IMR-90 (cell line): ENCODE results near the gene CLMP.

ENCODE experiments used
- BHLHE40 ChIP-seq: fragments of 150-350 bp; IDR thresholded peaks from 2 replicates; pipeline ENCODE4 v1.6.1; 2016; ENCODE audit warnings: mild to moderate bottlenecking, low read depth, low read length
- CEBPB ChIP-seq: IDR thresholded peaks from 2 replicates; pipeline ENCODE4 v1.6.1; 2012; ENCODE audit warnings: low read depth, low read length, improper control_type of control experiment
- ELK1 ChIP-seq: fragments of 150-350 bp; IDR thresholded peaks from 2 replicates; pipeline ENCODE4 v1.6.1; 2016; ENCODE audit warnings: low read depth, mild to moderate bottlenecking, low read length, moderate library complexity, borderline replicate concordance
- FOS ChIP-seq: fragments of 150-350 bp; IDR thresholded peaks from 2 replicates; pipeline ENCODE4 v1.6.1; 2016; ENCODE audit warnings: low read depth, low read length
- MAFK ChIP-seq: IDR thresholded peaks from 2 replicates; pipeline ENCODE4 v1.6.1; 2012; ENCODE audit warnings: low read depth, low read length, improper control_type of control experiment
- POLR2A ChIP-seq: IDR thresholded peaks from 2 replicates; pipeline ENCODE4 v1.6.1; 2012; ENCODE audit warnings: mild to moderate bottlenecking, low read depth, low read length
- RAD21 ChIP-seq: IDR thresholded peaks from 2 replicates; pipeline ENCODE4 v1.6.1; 2012; ENCODE audit warnings: low read length, improper control_type of control experiment
- RCOR1 ChIP-seq: IDR thresholded peaks from 2 replicates; pipeline ENCODE4 v1.6.1; 2012; ENCODE audit warnings: mild to moderate bottlenecking, low read length, improper control_type of control experiment; ENCODE audit not compliant: insufficient replicate concordance
- RFX5 ChIP-seq: IDR thresholded peaks from 2 replicates; pipeline ENCODE4 v1.8.0; 2012; ENCODE audit warnings: low read depth, mild to moderate bottlenecking, low read length, moderate library complexity
- SMC3 ChIP-seq: fragments of 150-350 bp; IDR thresholded peaks from 2 replicates; pipeline ENCODE4 v1.6.1; 2016; ENCODE audit warnings: low read depth, mild to moderate bottlenecking, antibody characterized with exemption, low read length, moderate library complexity
- USF2 ChIP-seq: fragments of 150-350 bp; IDR thresholded peaks from 2 replicates; pipeline ENCODE4 v1.6.1; 2017; ENCODE audit warnings: mild to moderate bottlenecking, antibody characterized with exemption, low read length, low read depth
- TF ChIP-seq, protein P1 (sequence below): conservative IDR thresholded peaks from 2 replicates; pipeline ENCODE4 v1.5.1; 2012; ENCODE audit warnings: mild to moderate bottlenecking, low read depth, low read length, improper control_type of control experiment

DNA sequence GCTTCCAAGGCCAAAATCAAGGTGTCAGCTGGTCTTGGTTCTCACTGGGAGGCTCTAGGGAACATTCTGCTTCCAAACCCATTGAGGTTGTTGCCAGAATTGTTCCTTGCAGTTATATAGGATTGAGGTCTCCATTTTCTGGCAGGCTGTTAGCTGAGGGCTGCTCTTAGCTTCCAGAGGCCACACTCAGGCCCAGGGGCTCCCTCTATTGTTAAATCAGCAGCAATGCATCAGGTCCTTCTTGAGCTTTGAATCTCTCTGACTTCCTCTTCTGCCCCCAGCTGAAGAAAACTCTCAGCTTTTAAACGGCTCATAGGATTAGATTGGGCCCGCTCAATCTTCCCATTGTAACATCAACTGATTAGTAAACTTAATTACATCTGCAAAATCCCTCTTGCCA is 174.1 kb downstream of the CLMP start:
- no peak for TF ChIP-seq USF2
- TF ChIP-seq, protein P1, sequence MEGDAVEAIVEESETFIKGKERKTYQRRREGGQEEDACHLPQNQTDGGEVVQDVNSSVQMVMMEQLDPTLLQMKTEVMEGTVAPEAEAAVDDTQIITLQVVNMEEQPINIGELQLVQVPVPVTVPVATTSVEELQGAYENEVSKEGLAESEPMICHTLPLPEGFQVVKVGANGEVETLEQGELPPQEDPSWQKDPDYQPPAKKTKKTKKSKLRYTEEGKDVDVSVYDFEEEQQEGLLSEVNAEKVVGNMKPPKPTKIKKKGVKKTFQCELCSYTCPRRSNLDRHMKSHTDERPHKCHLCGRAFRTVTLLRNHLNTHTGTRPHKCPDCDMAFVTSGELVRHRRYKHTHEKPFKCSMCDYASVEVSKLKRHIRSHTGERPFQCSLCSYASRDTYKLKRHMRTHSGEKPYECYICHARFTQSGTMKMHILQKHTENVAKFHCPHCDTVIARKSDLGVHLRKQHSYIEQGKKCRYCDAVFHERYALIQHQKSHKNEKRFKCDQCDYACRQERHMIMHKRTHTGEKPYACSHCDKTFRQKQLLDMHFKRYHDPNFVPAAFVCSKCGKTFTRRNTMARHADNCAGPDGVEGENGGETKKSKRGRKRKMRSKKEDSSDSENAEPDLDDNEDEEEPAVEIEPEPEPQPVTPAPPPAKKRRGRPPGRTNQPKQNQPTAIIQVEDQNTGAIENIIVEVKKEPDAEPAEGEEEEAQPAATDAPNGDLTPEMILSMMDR, result peak; percentile 70
- TF ChIP-seq POLR2A, result no peak
- TF ChIP-seq RCOR1, result no peak
- TF ChIP-seq CEBPB, result no peak
- TF ChIP-seq MAFK, result no peak
- no peak for TF ChIP-seq RFX5
- peak; percentile 44 for TF ChIP-seq SMC3
- TF ChIP-seq BHLHE40, result no peak
- peak; percentile 63 for TF ChIP-seq RAD21
- TF ChIP-seq ELK1, result no peak
- no peak for TF ChIP-seq FOS
